Endothelial cell of umbilical vein (primary cell): ENCODE measurements around the gene EVI5. TPM values are rescaled to one million over a fixed set of nuclear protein-coding genes. Genes with fewer than 3 reads are reported as not detected.

Source experiments
- BruUV-seq: library from RNA; stranded (reverse); fragments of 400-500 nt; replicated peaks from 2 replicates; lab custom pipeline; 2021; lab: Mats Ljungman, UMichigan
- CTCF ChIA-PET: fragments of 300-600, 350-600 bp; sonication (Branson Sonifier 250); formaldehyde crosslinking; loops from one replicate; lab custom pipeline; 2021; ENCODE audit warnings: antibody characterized with exemption, inconsistent platforms; lab: Charles Lee
- POLR2A ChIA-PET: fragments of 300-600, 350-600 bp; sonication (Branson Sonifier 250); formaldehyde crosslinking; loops from one replicate; lab custom pipeline; 2021; ENCODE audit warnings: antibody characterized with exemption, inconsistent platforms; lab: Charles Lee
- DNase-seq: peaks from one replicate; pipeline ENCODE4 v3.0.0-alpha.2; 2011; ENCODE audit warnings: low read depth, low spot score
- FAIRE-seq: peaks from 2 replicates; lab custom pipeline; 2011; peaks lifted over from hg19 to GRCh38; lab: Jason Lieb, UNC
- H2AFZ ChIP-seq: 2 replicates; pipeline ENCODE4 v1.6.0; 2012; ENCODE audit warnings: low read depth, low read length, control low read depth, inconsistent platforms
- H3K27ac ChIP-seq: 2 replicates; pipeline ENCODE4 v1.5.1; 2011; ENCODE audit warnings: low read depth, mild to moderate bottlenecking, control low read depth, low read length, moderate library complexity; ENCODE audit not compliant: insufficient read depth
- H3K27me3 ChIP-seq, 2 experiments: 2 replicates each; pipeline versions ENCODE4 v1.6.0 to v1.6.1; 2011; ENCODE audit warnings: low read length in 2 of 2, mixed read lengths in 1 of 2; ENCODE audit not compliant: control insufficient read depth in 2 of 2, insufficient read depth in 2 of 2
- H3K36me3 ChIP-seq, 2 experiments: 2 replicates in 1 of 2; 3 replicates in 1 of 2; pipeline ENCODE4 v1.5.1; 2011; ENCODE audit warnings: low read length in 2 of 2, mild to moderate bottlenecking in 1 of 2, moderate library complexity in 1 of 2; ENCODE audit not compliant: control insufficient read depth in 2 of 2, insufficient read depth in 2 of 2; ENCODE audit errors: extremely low read depth in 1 of 2
- H3K4me1 ChIP-seq: 3 replicates; pipeline ENCODE4 v1.5.1; 2011; ENCODE audit warnings: mild to moderate bottlenecking, low read length; ENCODE audit not compliant: control insufficient read depth, insufficient read depth; ENCODE audit errors: extremely low read depth
- H3K4me2 ChIP-seq: 2 replicates; pipeline ENCODE4 v1.6.1; 2011; ENCODE audit warnings: low read length, control low read depth, mixed read lengths; ENCODE audit not compliant: insufficient read depth
- H3K4me3 ChIP-seq, 3 experiments: fragments of 200-600 bp in 1 of 3; sonication (generic), shearing (Covaris generic) in 1 of 3; replicated peaks in 1 of 3; 2 replicates each; pipeline ENCODE4 v1.5.1; 2011 to 2016; ENCODE audit warnings: control low read depth in 3 of 3, low read length in 3 of 3, mild to moderate bottlenecking in 2 of 3, inconsistent platforms in 1 of 3, low read depth in 1 of 3, moderate library complexity in 1 of 3; ENCODE audit not compliant: insufficient read depth in 1 of 3
- H3K79me2 ChIP-seq: 2 replicates; pipeline ENCODE4 v1.6.0; 2012; ENCODE audit warnings: low read length, inconsistent platforms; ENCODE audit not compliant: control insufficient read depth, insufficient read depth
- H3K9ac ChIP-seq: replicated peaks from 2 replicates; pipeline ENCODE3; 2011; ENCODE audit warnings: low read length, control low read depth; ENCODE audit not compliant: insufficient read depth; ENCODE audit errors: extremely low read depth
- H3K9me1 ChIP-seq: replicated peaks from 3 replicates; pipeline ENCODE4 v1.6.0; 2011; ENCODE audit warnings: mild to moderate bottlenecking, low read length; ENCODE audit not compliant: control insufficient read depth, insufficient read depth; ENCODE audit errors: extremely low read depth
- H3K9me3 ChIP-seq: replicated peaks from 2 replicates; pipeline ENCODE4 v1.5.1; 2012; ENCODE audit warnings: low read length, inconsistent platforms; ENCODE audit not compliant: control insufficient read depth, insufficient read depth
- H4K20me1 ChIP-seq: replicated peaks from 2 replicates; pipeline ENCODE3; 2011; ENCODE audit warnings: mild to moderate bottlenecking, low read length; ENCODE audit not compliant: control insufficient read depth, insufficient read depth; ENCODE audit errors: extremely low read depth
- CTCF ChIP-seq, 2 donors: IDR thresholded peaks; 1 replicate in 1 of 2; 2 replicates in 1 of 2; pipeline ENCODE4 v1.5.1; 2011; ENCODE audit warnings: low read length in 2 of 2, mild to moderate bottlenecking in 2 of 2, moderate library complexity in 2 of 2, control low read depth in 1 of 2, inconsistent platforms in 1 of 2, low read depth in 1 of 2; ENCODE audit not compliant: insufficient read depth in 1 of 2; ENCODE audit errors: extremely low read depth in 1 of 2
- EZH2 ChIP-seq: IDR thresholded peaks from 2 replicates; pipeline ENCODE4 v1.6.1; 2012; ENCODE audit warnings: borderline replicate concordance, low read depth, mild to moderate bottlenecking, moderate library complexity, low read length, inconsistent platforms; ENCODE audit not compliant: severe bottlenecking
- FOS ChIP-seq: IDR thresholded peaks from 2 replicates; pipeline ENCODE4 v1.6.1; 2011; ENCODE audit warnings: mild to moderate bottlenecking, low read length, moderate library complexity, borderline replicate concordance; ENCODE audit not compliant: insufficient read depth
- GATA2 ChIP-seq: IDR thresholded peaks from 2 replicates; pipeline ENCODE4 v1.7.0; 2011; ENCODE audit warnings: low read depth, mild to moderate bottlenecking, moderate library complexity, mixed read lengths, low read length; ENCODE audit not compliant: insufficient read length, insufficient read depth
- JUN ChIP-seq: IDR thresholded peaks from 2 replicates; pipeline ENCODE4 v1.6.1; 2011; ENCODE audit warnings: borderline replicate concordance, low read depth; ENCODE audit not compliant: insufficient read length, insufficient read depth
- MAX ChIP-seq: IDR thresholded peaks from 2 replicates; pipeline ENCODE4 v1.6.1; 2011; ENCODE audit not compliant: insufficient read depth, insufficient read length
- MYC ChIP-seq: IDR thresholded peaks from one replicate; pipeline ENCODE4 v1.6.1; 2011; ENCODE audit warnings: mild to moderate bottlenecking, low read depth, low read length
- POLR2A ChIP-seq: IDR thresholded peaks from 2 replicates; pipeline ENCODE4 v1.6.1; 2012; ENCODE audit warnings: low read depth, mild to moderate bottlenecking, control low read depth, low read length
- POLR2AphosphoS5 ChIP-seq: IDR thresholded peaks from 2 replicates; pipeline ENCODE4 v1.6.1; 2012; ENCODE audit warnings: low read depth, mild to moderate bottlenecking, control low read depth, low read length, moderate library complexity; ENCODE audit not compliant: insufficient read depth
- dilution Hi-C: fragments of 300-500 bp; cut with MboI; formaldehyde crosslinking; loops from one replicate; pipeline ENCODE4 v1.15.0; 2019; ENCODE audit warnings: low sequenced_read_pairs; ENCODE audit not compliant: extremely low pct_ligation_motif_present
- intact Hi-C: fragments of 100-400 bp; cut with micrococcal nuclease; formaldehyde crosslinking; loops from one replicate; pipeline ENCODE4 v1.10.0; 2022
- polyA plus RNA-seq, 4 experiments: library from polyadenylated mRNA; depleted of rRNA in 3 of 4; stranded (reverse) in 3 of 4; unstranded in 1 of 4; fragments of >200 nt; gene quantifications; 2 replicates each; pipeline versions ENCODE4 v1.2.1 to v1.2.3, GENCODE V29; 2011 to 2012; ENCODE audit warnings: missing spikeins in 1 of 4
- total RNA-seq: library from RNA; stranded (reverse); gene quantifications from 2 replicates; pipeline ENCODE4 v1.2.3, GENCODE V29; 2021

Gene EVI5
- total and polyA plus RNA-seq, 2 donors (not counting 3 experiments of a cell fraction or from before 2014, with no cell fraction given) = 5.0 to 26.2 TPM

GRCh38 chr1:92743221-92743620, 41.7 kb downstream of the EVI5 start:
- no peak overlapping the region for H3K9ac ChIP-seq
- H3K9me3 ChIP-seq = no peaks in the 10 kb centered on the region
- H3K27ac ChIP-seq = no peak overlapping the region
- no peak overlapping the region for H3K4me2 ChIP-seq
- ChIA-PET POLR2A (no interaction called here), CTCF (no interaction called here)
- intact Hi-C loops = no loop called here
- no peaks in the 10 kb centered on the region for H3K4me1 ChIP-seq
- peaks cover 10% of the 10 kb centered on the region for H3K79me2 ChIP-seq
- BruUV-seq = no TSS peak
- no peaks in the 10 kb centered on the region for H3K27me3 ChIP-seq
- FAIRE-seq = no peak
- H3K4me3 ChIP-seq = no peak overlapping the region
- TF ChIP-seq POLR2AphosphoS5 (no peak), CTCF (IDR thresholded peaks at IDR 0.05; ENCODE audit: extremely low read depth in 1 of 2, insufficient read depth in 1 of 2, low read depth in 1 of 2, low read length in 2 of 2) (no peak), MAX (no peak), GATA2 (no peak), MYC (no peak), EZH2 (no peak), JUN (no peak), POLR2A (no peak), FOS (no peak)
- peaks cover 2% of the 10 kb centered on the region for H4K20me1 ChIP-seq
- no peaks in the 10 kb centered on the region for H3K36me3 ChIP-seq
- H3K9me1 ChIP-seq = no peaks in the 10 kb centered on the region
- DNase-seq = no peak
- H2AFZ ChIP-seq = no peak overlapping the region
- dilution Hi-C loops = no loop called here
